ENCODE measurements around the gene RTN3.

DNA sequence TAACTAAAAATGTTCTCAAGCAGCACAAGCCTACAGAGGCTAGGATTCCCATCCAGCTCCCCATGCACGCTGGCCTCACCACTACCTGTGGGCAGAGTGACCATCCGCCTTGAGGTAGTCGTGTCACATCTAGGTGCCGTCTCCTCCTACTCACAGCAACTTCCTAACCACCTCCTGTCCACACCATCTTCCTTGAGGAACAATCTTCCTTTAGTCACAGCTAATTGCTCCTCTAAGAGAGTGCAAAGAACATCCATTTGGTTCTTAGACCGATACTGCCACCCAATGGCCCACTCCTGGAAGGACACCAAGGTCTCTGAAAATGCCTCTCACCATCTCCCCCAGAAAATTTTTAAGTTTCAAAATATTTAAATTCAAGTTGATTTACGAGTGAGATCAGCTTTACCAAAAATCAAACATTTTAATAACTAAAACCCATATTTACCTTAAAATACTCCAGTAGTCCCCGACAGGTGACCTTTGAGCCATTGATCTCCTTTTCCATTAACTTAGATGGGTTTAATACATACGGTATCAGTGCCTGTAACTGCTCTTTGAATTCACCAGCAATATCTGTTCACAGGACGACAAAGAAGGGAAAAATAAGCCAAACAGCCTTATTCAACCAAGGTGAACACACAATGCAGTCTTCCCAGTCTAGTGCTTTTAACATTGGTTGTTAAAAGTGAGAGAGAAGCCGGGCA is 45.4 kb upstream of the RTN3 start:
- TF ChIP-seq, protein P1, sequence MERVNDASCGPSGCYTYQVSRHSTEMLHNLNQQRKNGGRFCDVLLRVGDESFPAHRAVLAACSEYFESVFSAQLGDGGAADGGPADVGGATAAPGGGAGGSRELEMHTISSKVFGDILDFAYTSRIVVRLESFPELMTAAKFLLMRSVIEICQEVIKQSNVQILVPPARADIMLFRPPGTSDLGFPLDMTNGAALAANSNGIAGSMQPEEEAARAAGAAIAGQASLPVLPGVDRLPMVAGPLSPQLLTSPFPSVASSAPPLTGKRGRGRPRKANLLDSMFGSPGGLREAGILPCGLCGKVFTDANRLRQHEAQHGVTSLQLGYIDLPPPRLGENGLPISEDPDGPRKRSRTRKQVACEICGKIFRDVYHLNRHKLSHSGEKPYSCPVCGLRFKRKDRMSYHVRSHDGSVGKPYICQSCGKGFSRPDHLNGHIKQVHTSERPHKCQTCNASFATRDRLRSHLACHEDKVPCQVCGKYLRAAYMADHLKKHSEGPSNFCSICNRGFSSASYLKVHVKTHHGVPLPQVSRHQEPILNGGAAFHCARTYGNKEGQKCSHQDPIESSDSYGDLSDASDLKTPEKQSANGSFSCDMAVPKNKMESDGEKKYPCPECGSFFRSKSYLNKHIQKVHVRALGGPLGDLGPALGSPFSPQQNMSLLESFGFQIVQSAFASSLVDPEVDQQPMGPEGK (CRISPR knock-in tag; IDR thresholded peaks at IDR 0.05; ENCODE audit: borderline replicate concordance): no peak
- TF ChIP-seq, protein P2, sequence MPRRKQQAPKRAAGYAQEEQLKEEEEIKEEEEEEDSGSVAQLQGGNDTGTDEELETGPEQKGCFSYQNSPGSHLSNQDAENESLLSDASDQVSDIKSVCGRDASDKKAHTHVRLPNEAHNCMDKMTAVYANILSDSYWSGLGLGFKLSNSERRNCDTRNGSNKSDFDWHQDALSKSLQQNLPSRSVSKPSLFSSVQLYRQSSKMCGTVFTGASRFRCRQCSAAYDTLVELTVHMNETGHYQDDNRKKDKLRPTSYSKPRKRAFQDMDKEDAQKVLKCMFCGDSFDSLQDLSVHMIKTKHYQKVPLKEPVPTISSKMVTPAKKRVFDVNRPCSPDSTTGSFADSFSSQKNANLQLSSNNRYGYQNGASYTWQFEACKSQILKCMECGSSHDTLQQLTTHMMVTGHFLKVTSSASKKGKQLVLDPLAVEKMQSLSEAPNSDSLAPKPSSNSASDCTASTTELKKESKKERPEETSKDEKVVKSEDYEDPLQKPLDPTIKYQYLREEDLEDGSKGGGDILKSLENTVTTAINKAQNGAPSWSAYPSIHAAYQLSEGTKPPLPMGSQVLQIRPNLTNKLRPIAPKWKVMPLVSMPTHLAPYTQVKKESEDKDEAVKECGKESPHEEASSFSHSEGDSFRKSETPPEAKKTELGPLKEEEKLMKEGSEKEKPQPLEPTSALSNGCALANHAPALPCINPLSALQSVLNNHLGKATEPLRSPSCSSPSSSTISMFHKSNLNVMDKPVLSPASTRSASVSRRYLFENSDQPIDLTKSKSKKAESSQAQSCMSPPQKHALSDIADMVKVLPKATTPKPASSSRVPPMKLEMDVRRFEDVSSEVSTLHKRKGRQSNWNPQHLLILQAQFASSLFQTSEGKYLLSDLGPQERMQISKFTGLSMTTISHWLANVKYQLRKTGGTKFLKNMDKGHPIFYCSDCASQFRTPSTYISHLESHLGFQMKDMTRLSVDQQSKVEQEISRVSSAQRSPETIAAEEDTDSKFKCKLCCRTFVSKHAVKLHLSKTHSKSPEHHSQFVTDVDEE (CRISPR knock-in tag; IDR thresholded peaks at IDR 0.05): no peak
- no peak for TF ChIP-seq TOX (CRISPR knock-in tag; IDR thresholded peaks at IDR 0.05; ENCODE audit: borderline replicate concordance)
- TF ChIP-seq, protein P3, sequence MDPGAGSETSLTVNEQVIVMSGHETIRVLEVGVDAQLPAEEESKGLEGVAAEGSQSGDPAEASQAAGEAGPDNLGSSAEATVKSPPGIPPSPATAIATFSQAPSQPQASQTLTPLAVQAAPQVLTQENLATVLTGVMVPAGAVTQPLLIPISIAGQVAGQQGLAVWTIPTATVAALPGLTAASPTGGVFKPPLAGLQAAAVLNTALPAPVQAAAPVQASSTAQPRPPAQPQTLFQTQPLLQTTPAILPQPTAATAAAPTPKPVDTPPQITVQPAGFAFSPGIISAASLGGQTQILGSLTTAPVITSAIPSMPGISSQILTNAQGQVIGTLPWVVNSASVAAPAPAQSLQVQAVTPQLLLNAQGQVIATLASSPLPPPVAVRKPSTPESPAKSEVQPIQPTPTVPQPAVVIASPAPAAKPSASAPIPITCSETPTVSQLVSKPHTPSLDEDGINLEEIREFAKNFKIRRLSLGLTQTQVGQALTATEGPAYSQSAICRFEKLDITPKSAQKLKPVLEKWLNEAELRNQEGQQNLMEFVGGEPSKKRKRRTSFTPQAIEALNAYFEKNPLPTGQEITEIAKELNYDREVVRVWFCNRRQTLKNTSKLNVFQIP (CRISPR knock-in tag; IDR thresholded peaks at IDR 0.05; ENCODE audit: borderline replicate concordance, low read depth): no peak
- TF ChIP-seq ZNF565 (CRISPR knock-in tag; conservative IDR thresholded peaks at IDR 0.05; ENCODE audit: low read depth): no peak
- no peak for TF ChIP-seq ZNF8 (CRISPR knock-in tag; IDR thresholded peaks at IDR 0.05)
- TF ChIP-seq ISL1 (CRISPR knock-in tag; IDR thresholded peaks at IDR 0.05): no peak
- TF ChIP-seq ESRRG (CRISPR knock-in tag; IDR thresholded peaks at IDR 0.05): no peak
- TF ChIP-seq RARB (CRISPR knock-in tag; IDR thresholded peaks at IDR 0.05): no peak
- TF ChIP-seq CSDC2 (CRISPR knock-in tag; IDR thresholded peaks at IDR 0.05): no peak
- TF ChIP-seq, protein P4, sequence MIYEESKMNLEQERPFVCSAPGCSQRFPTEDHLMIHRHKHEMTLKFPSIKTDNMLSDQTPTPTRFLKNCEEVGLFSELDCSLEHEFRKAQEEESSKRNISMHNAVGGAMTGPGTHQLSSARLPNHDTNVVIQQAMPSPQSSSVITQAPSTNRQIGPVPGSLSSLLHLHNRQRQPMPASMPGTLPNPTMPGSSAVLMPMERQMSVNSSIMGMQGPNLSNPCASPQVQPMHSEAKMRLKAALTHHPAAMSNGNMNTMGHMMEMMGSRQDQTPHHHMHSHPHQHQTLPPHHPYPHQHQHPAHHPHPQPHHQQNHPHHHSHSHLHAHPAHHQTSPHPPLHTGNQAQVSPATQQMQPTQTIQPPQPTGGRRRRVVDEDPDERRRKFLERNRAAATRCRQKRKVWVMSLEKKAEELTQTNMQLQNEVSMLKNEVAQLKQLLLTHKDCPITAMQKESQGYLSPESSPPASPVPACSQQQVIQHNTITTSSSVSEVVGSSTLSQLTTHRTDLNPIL (CRISPR knock-in tag; IDR thresholded peaks at IDR 0.05; ENCODE audit: low read depth): no peak
- TF ChIP-seq ZC3H10 (CRISPR knock-in tag; IDR thresholded peaks at IDR 0.05): no peak
- no peak for TF ChIP-seq OSR1 (CRISPR knock-in tag; IDR thresholded peaks at IDR 0.05)
